Measurements from ENCODE around the gene SNAPC5. TPM values are rescaled to one million over a fixed set of nuclear protein-coding genes. Genes with fewer than 3 reads are reported as not detected.
"Not testable (repeated sequence)": the region's sequence is repeated elsewhere in the genome, so short reads cannot be mapped to it uniquely, and the experiment has no call there.

Gene SNAPC5
- total RNA-seq, 1 experiment from 2014 or later = 17.9 TPM

DNA sequence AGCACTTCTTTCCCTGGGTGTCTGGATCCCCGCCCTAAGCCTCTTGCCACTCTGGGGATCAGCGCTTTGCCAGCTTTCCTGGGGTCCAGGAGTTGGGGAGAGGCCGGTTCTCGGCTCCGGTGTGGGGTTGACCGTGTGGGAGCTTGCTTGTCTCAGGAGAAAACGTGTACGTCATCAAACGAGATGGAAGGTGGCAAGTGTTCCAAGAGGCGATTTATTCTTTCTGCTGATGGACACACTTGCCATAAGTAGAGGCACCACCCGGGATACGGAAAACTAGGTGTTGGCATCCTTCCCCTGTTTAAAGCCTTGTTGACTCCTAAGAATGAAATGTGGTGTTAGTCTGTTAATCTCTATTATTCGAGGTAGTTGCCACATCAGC, 7.9 kb upstream of the SNAPC5 start:
- intact Hi-C loops (cut with micrococcal nuclease; ENCODE audit: unreplicated experiment) = loop anchor here (5.0 to 10.0 kb wide), 3 partner anchors 262 to 601 kb away; no protein-coding TSS in a partner anchor
- TSS peak; percentile 81 for BruUV-seq (replicated peaks)
- CTCF ChIA-PET = no interaction called here

DNA sequence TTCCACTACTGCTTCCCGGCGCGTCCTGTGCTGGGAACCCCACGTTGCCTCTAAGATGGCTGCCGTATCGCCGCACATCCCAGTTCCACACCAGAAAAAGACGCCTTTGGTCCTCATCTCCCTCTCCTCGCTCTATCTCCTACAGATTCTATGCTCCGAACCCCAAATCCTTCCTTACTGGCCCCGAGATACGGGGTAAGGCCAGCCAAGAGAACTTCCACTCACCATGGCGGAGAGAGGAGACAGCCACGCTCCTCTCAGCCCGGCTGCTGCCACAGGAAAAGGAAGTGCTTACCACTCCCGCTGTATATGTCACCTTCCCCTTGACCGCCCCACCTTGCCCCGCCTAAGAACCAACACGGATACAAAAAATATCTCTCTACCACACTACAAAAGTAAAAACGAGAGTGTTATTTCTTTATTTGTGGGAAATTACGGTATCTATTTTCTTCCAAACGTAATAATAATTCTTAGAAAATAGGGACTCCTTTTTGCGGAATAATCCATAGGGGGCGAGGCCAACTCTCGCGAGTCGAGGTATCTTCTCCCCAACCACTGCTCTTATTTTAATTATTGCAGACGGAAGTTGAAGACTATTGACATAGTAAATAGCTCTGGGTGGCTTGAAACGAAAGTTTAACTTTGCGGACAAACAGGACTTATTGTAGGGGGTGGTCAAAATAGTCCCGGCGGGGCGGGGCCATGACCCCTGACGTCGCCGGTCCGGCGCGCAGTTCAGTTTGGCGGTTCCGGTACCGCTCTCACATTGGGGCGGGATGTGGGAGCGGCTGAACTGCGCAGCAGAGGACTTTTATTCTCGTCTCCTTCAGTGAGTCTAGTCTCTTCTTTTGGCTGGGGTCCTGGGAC, 7.2 kb upstream of the SNAPC5 start, which contains the start of the genes RPL4 and ZWILCH:
Gene RPL4, minus strand, starts transcription at position 293 of the 867 bp plus-strand sequence. Its CDS starts 65 bp downstream, at position 228.
Gene ZWILCH, plus strand, starts transcription at position 764 of the 867 bp plus-strand sequence. Its CDS starts 13 bp downstream, at position 777.
- ChIA-PET POLR2A (ENCODE audit: unreplicated experiment) (interaction anchor here (0.6 to 0.7 kb wide), 6 partner anchors 11 to 642 kb away, joined by 3 to 8 read pairs (median 3); no protein-coding TSS in a partner anchor), CTCF (no interaction called here)
- Histone ChIP-seq H3K4me1 (replicated peaks; ENCODE audit: insufficient read depth) (peaks cover 11% of the 10 kb centered on the region), H3K79me2 (ENCODE audit: low read depth) (peaks cover 71% of the 10 kb centered on the region), H3K4me2 (peak within 1 kb of the TSS; percentile 85), H3K4me3 (peak within 1 kb of the TSS; percentile 100), H3K9me3 (ENCODE audit: insufficient read depth, low read depth) (no peaks in the 10 kb centered on the region), H3K9me2 (ENCODE audit: insufficient read depth) (no peaks in the 10 kb centered on the region), H3F3A (ENCODE audit: insufficient read depth, low read depth) (peaks cover 51% of the 10 kb centered on the region), H3K27ac (peak within 1 kb of the TSS; percentile 91), H2AFZ (peak within 1 kb of the TSS; percentile 91), H4K20me1 (ENCODE audit: insufficient read depth) (peaks cover 39% of the 10 kb centered on the region), H3K36me3 (ENCODE audit: low read depth) (peaks cover 40% of the 10 kb centered on the region), H3K27me3 (ENCODE audit: insufficient read depth, low read depth) (no peaks in the 10 kb centered on the region)
- peak; percentile 59 to 84 for DNase-seq
- no peak for TF ChIP-seq EZH2 (IDR thresholded peaks at IDR 0.05; ENCODE audit: low read depth)
- TF ChIP-seq, protein P1, sequence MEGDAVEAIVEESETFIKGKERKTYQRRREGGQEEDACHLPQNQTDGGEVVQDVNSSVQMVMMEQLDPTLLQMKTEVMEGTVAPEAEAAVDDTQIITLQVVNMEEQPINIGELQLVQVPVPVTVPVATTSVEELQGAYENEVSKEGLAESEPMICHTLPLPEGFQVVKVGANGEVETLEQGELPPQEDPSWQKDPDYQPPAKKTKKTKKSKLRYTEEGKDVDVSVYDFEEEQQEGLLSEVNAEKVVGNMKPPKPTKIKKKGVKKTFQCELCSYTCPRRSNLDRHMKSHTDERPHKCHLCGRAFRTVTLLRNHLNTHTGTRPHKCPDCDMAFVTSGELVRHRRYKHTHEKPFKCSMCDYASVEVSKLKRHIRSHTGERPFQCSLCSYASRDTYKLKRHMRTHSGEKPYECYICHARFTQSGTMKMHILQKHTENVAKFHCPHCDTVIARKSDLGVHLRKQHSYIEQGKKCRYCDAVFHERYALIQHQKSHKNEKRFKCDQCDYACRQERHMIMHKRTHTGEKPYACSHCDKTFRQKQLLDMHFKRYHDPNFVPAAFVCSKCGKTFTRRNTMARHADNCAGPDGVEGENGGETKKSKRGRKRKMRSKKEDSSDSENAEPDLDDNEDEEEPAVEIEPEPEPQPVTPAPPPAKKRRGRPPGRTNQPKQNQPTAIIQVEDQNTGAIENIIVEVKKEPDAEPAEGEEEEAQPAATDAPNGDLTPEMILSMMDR (conservative IDR thresholded peaks at IDR 0.05) = no peak
- intact Hi-C loops (cut with micrococcal nuclease; ENCODE audit: unreplicated experiment) = loop anchor here (5.0 to 10.0 kb wide), 3 partner anchors 263 to 600 kb away; no protein-coding TSS in a partner anchor
- no TSS peak for BruUV-seq (replicated peaks)

More for the DNA sequence above, 7.9 kb upstream of the SNAPC5 start:
- Histone ChIP-seq H3K4me3 (peak overlapping the region; percentile 100), H3K27ac (peak overlapping the region; percentile 91), H3K36me3 (ENCODE audit: low read depth) (peaks cover 36% of the 10 kb centered on the region), H3K4me1 (replicated peaks; ENCODE audit: insufficient read depth) (peaks cover 11% of the 10 kb centered on the region), H4K20me1 (ENCODE audit: insufficient read depth) (peaks cover 33% of the 10 kb centered on the region), H2AFZ (peak overlapping the region; percentile 91), H3K79me2 (ENCODE audit: low read depth) (peaks cover 67% of the 10 kb centered on the region), H3K9me2 (ENCODE audit: insufficient read depth) (no peaks in the 10 kb centered on the region), H3K27me3 (ENCODE audit: insufficient read depth, low read depth) (no peaks in the 10 kb centered on the region), H3K9me3 (ENCODE audit: insufficient read depth, low read depth) (no peaks in the 10 kb centered on the region), H3K4me2 (peak overlapping the region; percentile 85), H3F3A (ENCODE audit: insufficient read depth, low read depth) (peaks cover 45% of the 10 kb centered on the region)
- TF ChIP-seq, protein P1 (conservative IDR thresholded peaks at IDR 0.05) = no peak
- TF ChIP-seq EZH2 (IDR thresholded peaks at IDR 0.05; ENCODE audit: low read depth) = no peak
- no peak for DNase-seq
- POLR2A ChIA-PET (ENCODE audit: unreplicated experiment) = interaction anchor here (0.6 to 0.7 kb wide), 4 partner anchors 11 to 642 kb away, joined by 3 to 8 read pairs (median 5); no protein-coding TSS in a partner anchor

DNA sequence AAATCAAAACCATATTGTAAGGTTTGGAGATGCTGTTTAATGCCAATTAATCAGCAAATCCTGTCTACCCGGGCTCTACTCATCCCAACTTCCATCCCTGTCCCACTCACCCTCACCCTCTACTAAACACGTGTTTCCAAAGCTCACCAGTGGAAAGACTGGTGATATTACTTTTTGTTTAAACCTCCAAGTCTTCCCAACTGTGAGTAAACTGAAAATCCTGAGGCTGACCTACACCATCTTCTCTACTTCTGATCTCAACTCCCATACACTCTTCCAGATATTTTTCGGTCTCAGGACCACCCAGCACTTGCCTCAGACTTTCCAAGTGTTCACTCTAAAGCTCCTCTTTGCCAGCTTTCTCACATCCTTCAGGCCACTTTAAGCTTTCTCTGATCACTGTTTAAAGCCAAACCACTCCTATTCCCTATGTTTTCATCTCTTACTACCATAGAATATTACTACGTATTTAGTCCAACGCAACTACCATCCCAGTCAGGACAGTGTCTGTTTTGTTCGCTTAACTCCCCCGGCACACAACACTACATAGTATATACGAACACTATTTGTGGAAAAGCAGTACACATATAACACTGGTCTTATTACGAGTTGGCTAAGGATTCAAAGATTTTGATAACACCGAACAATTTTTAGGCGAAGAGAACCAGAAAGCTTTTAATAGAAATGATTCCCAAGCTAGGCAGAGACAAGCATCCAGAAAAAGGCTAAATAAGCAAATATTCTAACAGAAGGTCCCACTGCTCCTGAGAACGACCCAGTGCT, 6.4 kb upstream of the SNAPC5 start:
- peak overlapping the region; percentile 85 for H3K4me2 ChIP-seq
- no peaks in the 10 kb centered on the region for H3K9me3 ChIP-seq (ENCODE audit: insufficient read depth, low read depth)
- peak overlapping the region; percentile 91 for H3K27ac ChIP-seq
- no peak for DNase-seq
- H3K4me1 ChIP-seq (replicated peaks; ENCODE audit: insufficient read depth) = peaks cover 11% of the 10 kb centered on the region
- no peak for TF ChIP-seq EZH2 (IDR thresholded peaks at IDR 0.05; ENCODE audit: low read depth)
- TF ChIP-seq, protein P1 (conservative IDR thresholded peaks at IDR 0.05) = no peak
- peaks cover 60% of the 10 kb centered on the region for H3F3A ChIP-seq (ENCODE audit: insufficient read depth, low read depth)
- POLR2A ChIA-PET (ENCODE audit: unreplicated experiment) = interaction anchor here (0.6 kb wide), 3 partner anchors 13 to 595 kb away, joined by 3 to 4 read pairs (median 3); no protein-coding TSS in a partner anchor
- peaks cover 48% of the 10 kb centered on the region for H4K20me1 ChIP-seq (ENCODE audit: insufficient read depth)
- H2AFZ ChIP-seq = no peak overlapping the region
- H3K36me3 ChIP-seq (ENCODE audit: low read depth) = peaks cover 44% of the 10 kb centered on the region
- CTCF ChIA-PET = no interaction called here
- peak overlapping the region; percentile 100 for H3K4me3 ChIP-seq
- no peaks in the 10 kb centered on the region for H3K27me3 ChIP-seq (ENCODE audit: insufficient read depth, low read depth)
- BruUV-seq (replicated peaks) = TSS peak; percentile 58
- no peaks in the 10 kb centered on the region for H3K9me2 ChIP-seq (ENCODE audit: insufficient read depth)
- intact Hi-C loops (cut with micrococcal nuclease; ENCODE audit: unreplicated experiment) = loop anchor here (10.0 kb wide), 1 partner anchor 599 kb away; no protein-coding TSS in a partner anchor
- H3K79me2 ChIP-seq (ENCODE audit: low read depth) = peaks cover 71% of the 10 kb centered on the region

DNA sequence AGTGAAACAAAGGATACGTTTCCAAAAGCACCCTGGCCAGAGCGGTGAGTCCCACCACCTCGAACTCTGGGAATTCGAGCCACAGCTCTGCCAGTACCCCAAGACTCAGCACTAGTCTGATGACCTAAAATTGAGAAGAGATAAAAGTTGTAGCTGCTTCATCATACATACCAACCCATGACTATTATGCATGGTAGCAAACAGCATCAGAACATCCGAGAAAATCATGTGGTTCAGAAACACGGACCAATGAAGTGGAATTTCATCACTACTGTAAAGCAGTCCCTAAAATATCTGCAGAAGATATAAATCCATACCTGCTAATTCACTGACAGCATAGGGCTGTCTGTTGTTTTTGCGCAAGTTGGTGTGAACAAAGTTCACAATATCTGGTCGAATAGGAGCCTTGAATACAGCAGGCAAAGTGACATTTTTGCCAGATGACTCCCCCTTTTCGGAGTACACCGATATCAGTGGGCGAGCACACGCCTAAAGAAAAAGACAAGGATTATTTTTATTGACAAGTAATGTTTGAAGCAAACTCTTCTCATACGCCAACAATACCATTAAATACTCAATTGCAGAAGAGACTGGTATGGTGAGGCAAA, 5.6 kb upstream of the SNAPC5 start:
- H3K79me2 ChIP-seq (ENCODE audit: low read depth) = peaks cover 71% of the 10 kb centered on the region
- intact Hi-C loops (cut with micrococcal nuclease; ENCODE audit: unreplicated experiment) = loop anchor here (10.0 kb wide), 1 partner anchor 598 kb away; no protein-coding TSS in a partner anchor
- H3K9me3 ChIP-seq (ENCODE audit: insufficient read depth, low read depth); CTCF ChIA-PET; H2AFZ ChIP-seq; H3K9me2 ChIP-seq (ENCODE audit: insufficient read depth); H3K27me3 ChIP-seq (ENCODE audit: insufficient read depth, low read depth); DNase-seq; BruUV-seq (replicated peaks): not testable (repeated sequence)
- H4K20me1 ChIP-seq (ENCODE audit: insufficient read depth) = peaks cover 56% of the 10 kb centered on the region
- H3K36me3 ChIP-seq (ENCODE audit: low read depth) = peaks cover 45% of the 10 kb centered on the region
- POLR2A ChIA-PET (ENCODE audit: unreplicated experiment) = interaction anchor here (0.6 kb wide), 2 partner anchors 12 to 594 kb away, joined by 3 to 4 read pairs; no protein-coding TSS in a partner anchor
- peaks cover 15% of the 10 kb centered on the region for H3K4me1 ChIP-seq (replicated peaks; ENCODE audit: insufficient read depth)
- H3K4me2 ChIP-seq = peak overlapping the region; percentile 85
- peaks cover 68% of the 10 kb centered on the region for H3F3A ChIP-seq (ENCODE audit: insufficient read depth, low read depth)
- H3K4me3 ChIP-seq = peak overlapping the region; percentile 100
- peak overlapping the region; percentile 91 for H3K27ac ChIP-seq
